HCT116 (cell line): ENCODE measurements around the gene HOXD9. TPM values are rescaled to one million over a fixed set of nuclear protein-coding genes. Genes with fewer than 3 reads are reported as not detected.

Experiments
- ATAC-seq: fragments of 200-7000 bp; cut with Tn5 transposase; 2 replicates; pipeline ENCODE4 v1.9.1; 2020; ENCODE audit warnings: mild to moderate bottlenecking, moderate library complexity
- BruUV-seq: library from RNA; stranded (reverse); fragments of 400-500 nt; replicated peaks from 2 replicates; lab custom pipeline; 2021; lab: Mats Ljungman, UMichigan
- CTCF ChIA-PET: fragments of 300-600 bp; sonication (Branson Sonifier 250); formaldehyde crosslinking; loops from one replicate; lab custom pipeline; 2021; ENCODE audit warnings: antibody characterized with exemption; lab: Charles Lee
- POLR2A ChIA-PET: fragments of 300-600, 350-600 bp; sonication (Branson Sonifier 250); formaldehyde crosslinking; loops from one replicate; lab custom pipeline; 2021; ENCODE audit warnings: antibody characterized with exemption; lab: Charles Lee
- RAD21 ChIA-PET, 2 experiments: fragments of 300-600 bp; sonication (Branson Sonifier 250); formaldehyde crosslinking; loops; one replicate each; lab custom pipeline; 2023; ENCODE audit warnings: low total read pairs in 2 of 2; ENCODE audit not compliant: uncharacterized antibody in 2 of 2, unreplicated experiment in 2 of 2, low non-redundant PET in 1 of 2; lab: Charles Lee
- DNase-seq: peaks from one replicate; pipeline ENCODE4 v3.0.0-alpha.2; 2010; ENCODE audit warnings: low read depth, low spot score
- H2AFZ ChIP-seq: fragments of 200-600 bp; shearing (Covaris generic), sonication (generic); 2 replicates; pipeline ENCODE4 v1.6.1; 2017; ENCODE audit warnings: low read depth, mixed run types, mixed read lengths, antibody characterized with exemption, low read length; ENCODE audit not compliant: poor library complexity, severe bottlenecking
- H3K27ac ChIP-seq: 2 replicates; pipeline ENCODE4 v1.5.1; 2012; ENCODE audit warnings: low read depth, low read length
- H3K27me3 ChIP-seq: fragments of 200-600 bp; sonication (generic); 2 replicates; pipeline ENCODE4 v1.6.1; 2016; ENCODE audit warnings: mixed run types, low read length, mixed read lengths; ENCODE audit not compliant: insufficient read depth
- H3K36me3 ChIP-seq, 2 experiments: fragments of 200-500 bp in 1 of 2; fragments of 200-600 bp in 1 of 2; sonication (Bioruptor generic) in 1 of 2; sonication (generic) in 1 of 2; 2 replicates each; pipeline versions ENCODE4 v1.5.1 to v1.6.1; 2014 to 2016; ENCODE audit warnings: low read length in 2 of 2, inconsistent platforms in 1 of 2, mixed read lengths in 1 of 2, mixed run types in 1 of 2; ENCODE audit not compliant: insufficient read depth in 2 of 2, control insufficient read depth in 1 of 2
- H3K4me1 ChIP-seq, 2 experiments: fragments of 200-600 bp in 1 of 2; sonication (generic) in 1 of 2; 2 replicates each; pipeline versions ENCODE4 v1.5.1 to v1.6.1; 2012 to 2017; ENCODE audit warnings: low read length in 2 of 2, inconsistent platforms in 1 of 2, mild to moderate bottlenecking in 1 of 2, mixed read lengths in 1 of 2, mixed run types in 1 of 2, moderate library complexity in 1 of 2; ENCODE audit not compliant: insufficient read depth in 2 of 2, control insufficient read depth in 1 of 2
- H3K4me2 ChIP-seq: fragments of 200-600 bp; sonication (generic); 2 replicates; pipeline ENCODE4 v1.6.1; 2017; ENCODE audit warnings: mixed run types, low read length, mixed read lengths
- H3K4me3 ChIP-seq, 2 experiments: fragments of 200-600 bp in 1 of 2; sonication (generic) in 1 of 2; replicated peaks in 1 of 2; 2 replicates each; pipeline ENCODE4 v1.5.1; 2011 to 2016; ENCODE audit warnings: low read length in 2 of 2, control low read depth in 1 of 2, low read depth in 1 of 2, mild to moderate bottlenecking in 1 of 2, mixed read lengths in 1 of 2, mixed run types in 1 of 2
- H3K79me2 ChIP-seq: fragments of 200-600 bp; sonication (generic); 2 replicates; pipeline ENCODE4 v1.6.1; 2017; ENCODE audit warnings: mild to moderate bottlenecking, mixed run types, low read length, moderate library complexity, mixed read lengths; ENCODE audit not compliant: insufficient read depth
- H3K9ac ChIP-seq: fragments of 200-600 bp; sonication (generic); 2 replicates; pipeline ENCODE4 v1.6.1; 2016; ENCODE audit warnings: low read length, mixed read lengths
- H3K9me2 ChIP-seq: fragments of 200-600 bp; sonication (generic), shearing (Covaris generic); 2 replicates; pipeline ENCODE4 v1.6.1; 2017; ENCODE audit warnings: mixed run types, mild to moderate bottlenecking, moderate library complexity; ENCODE audit not compliant: insufficient read depth
- H3K9me3 ChIP-seq, 2 experiments: fragments of 200-500 bp in 1 of 2; fragments of 200-600 bp in 1 of 2; sonication (Bioruptor generic) in 1 of 2; sonication (generic) in 1 of 2; 2 replicates each; pipeline ENCODE4 v1.6.1; 2014 to 2017; ENCODE audit warnings: low read length in 2 of 2, mixed read lengths in 2 of 2, inconsistent platforms in 1 of 2, low read depth in 1 of 2, mild to moderate bottlenecking in 1 of 2, mixed run types in 1 of 2, moderate library complexity in 1 of 2; ENCODE audit not compliant: control insufficient read depth in 1 of 2, insufficient read depth in 1 of 2
- H4K20me1 ChIP-seq: fragments of 200-600 bp; sonication (generic), shearing (Covaris generic); 2 replicates; pipeline ENCODE4 v1.6.1; 2017; ENCODE audit warnings: mixed run types, mild to moderate bottlenecking, moderate library complexity; ENCODE audit not compliant: insufficient read depth
- ATF3 ChIP-seq: IDR thresholded peaks from 2 replicates; pipeline ENCODE4 v1.6.1; 2012
- CTCF ChIP-seq, 3 experiments: fragments of 200-600 bp in 1 of 3; sonication (generic) in 1 of 3; IDR thresholded peaks in 2 of 3; conservative IDR thresholded peaks in 1 of 3; 2 replicates each; pipeline ENCODE4 v1.5.1; 2012 to 2017; ENCODE audit warnings: low read depth in 2 of 3, low read length in 2 of 3, antibody characterized with exemption in 1 of 3, borderline replicate concordance in 1 of 3, control low read depth in 1 of 3, mild to moderate bottlenecking in 1 of 3, mixed read lengths in 1 of 3, mixed run types in 1 of 3, moderate library complexity in 1 of 3; ENCODE audit not compliant: insufficient read depth in 1 of 3
- ELF1 ChIP-seq: IDR thresholded peaks from 2 replicates; pipeline ENCODE4 v1.6.1; 2012; ENCODE audit warnings: low read depth, borderline replicate concordance
- EZH2 ChIP-seq: fragments of 200-600 bp; sonication (generic); IDR thresholded peaks from 2 replicates; pipeline ENCODE4 v1.6.1; 2017; ENCODE audit warnings: antibody characterized with exemption, mixed run types
- JUND ChIP-seq: IDR thresholded peaks from 2 replicates; pipeline ENCODE4 v1.6.1; 2012
- MAX ChIP-seq: IDR thresholded peaks from 2 replicates; pipeline ENCODE4 v1.6.1; 2012
- POLR2AphosphoS5 ChIP-seq: IDR thresholded peaks from 2 replicates; pipeline ENCODE4 v1.6.1; 2011; ENCODE audit warnings: mild to moderate bottlenecking, low read depth, low read length, moderate library complexity
- SIN3A ChIP-seq: IDR thresholded peaks from 2 replicates; pipeline ENCODE4 v1.6.1; 2012; ENCODE audit warnings: low read depth
- SRF ChIP-seq: IDR thresholded peaks from 2 replicates; pipeline ENCODE4 v1.6.1; 2012; ENCODE audit warnings: low read depth
- ZBTB33 ChIP-seq: IDR thresholded peaks from 2 replicates; pipeline ENCODE4 v1.6.1; 2011; ENCODE audit warnings: mild to moderate bottlenecking, low read length, moderate library complexity; ENCODE audit not compliant: insufficient replicate concordance; ENCODE audit errors: extremely low read depth
- intact Hi-C: fragments of 100-400 bp; cut with micrococcal nuclease; formaldehyde crosslinking; loops from 2 replicates; pipeline ENCODE4 v1.10.0; 2022
- total RNA-seq: library from RNA; stranded (reverse); gene quantifications from one replicate; pipeline ENCODE4 v1.2.1, GENCODE V29; 2021; ENCODE audit not compliant: unreplicated experiment

HOXD9 gene
- total RNA-seq, 1 experiment from 2014 or later = not detected

- peaks cover 9 to 24% of the 10 kb centered on the region in 2 experiments; a peak in 3 of 4 replicates for H3K4me1 ChIP-seq
- BruUV-seq = no TSS peak
- no peak for TF ChIP-seq ELF1
- TF ChIP-seq MAX = no peak
- TF ChIP-seq SIN3A = no peak
- no peak for TF ChIP-seq SRF
- no peak for TF ChIP-seq ATF3
- TF ChIP-seq ZBTB33 = no peak
- no peak for TF ChIP-seq CTCF (IDR thresholded peaks at IDR 0.05 in 2 of 3, conservative IDR thresholded peaks at IDR 0.05 in 1 of 3; ENCODE audit: borderline replicate concordance in 1 of 3, insufficient read depth in 1 of 3, low read depth in 2 of 3, low read length in 2 of 3)
- TF ChIP-seq POLR2AphosphoS5 = no peak
- TF ChIP-seq JUND = no peak
- TF ChIP-seq EZH2 = no peak
- DNase-seq = no peak
- no peak overlapping the region for H2AFZ ChIP-seq
- no peak for ATAC-seq
- H3K9ac ChIP-seq = no peak overlapping the region
- H3K79me2 ChIP-seq = no peaks in the 10 kb centered on the region
- H3K4me3 ChIP-seq = no peak overlapping the region
- H3K27ac ChIP-seq = no peak overlapping the region
- POLR2A ChIA-PET = no interaction called here
- H3K4me2 ChIP-seq = no peak overlapping the region
- intact Hi-C loops = no loop called here
- H3K36me3 ChIP-seq = no peaks in the 10 kb centered on the region
- no peaks in the 10 kb centered on the region for H3K27me3 ChIP-seq
- H3K9me3 ChIP-seq = no peaks in the 10 kb centered on the region
- H3K9me2 ChIP-seq = no peaks in the 10 kb centered on the region
- RAD21 ChIA-PET = no interaction called here
- no peaks in the 10 kb centered on the region for H4K20me1 ChIP-seq
- CTCF ChIA-PET = interaction anchor here (0.9 to 3.7 kb wide), 6 partner anchors 9 to 522 kb away, joined by 3 to 19 read pairs (median 6); no protein-coding TSS in a partner anchor
Measured at GRCh38 chr2:176131848-176132158, 9.3 kb downstream of the HOXD9 start.
